H1 (cell line): ENCODE measurements around the gene PTGIS. TPM values are rescaled to one million over a fixed set of nuclear protein-coding genes. Genes with fewer than 3 reads are reported as not detected.

Experiments used
- CBX5 ChIP-seq: fragments of 300-800, 300-1000 bp; sonication (generic); IDR thresholded peaks from 2 replicates; pipeline ENCODE4 v1.7.1; 2016; ENCODE audit warnings: antibody characterized with exemption, low read length, low read depth
- EGR1 ChIP-seq: IDR thresholded peaks from 2 replicates; pipeline ENCODE4 v1.6.1; 2011; ENCODE audit warnings: low read depth, low read length, borderline replicate concordance
- SP4 ChIP-seq: IDR thresholded peaks from 2 replicates; pipeline ENCODE4 v1.6.1; 2012; ENCODE audit warnings: low read length, inconsistent platforms
- ZNF274 ChIP-seq: IDR thresholded peaks from 2 replicates; pipeline ENCODE4 v1.7.0; 2012; ENCODE audit warnings: low read length, borderline replicate concordance; ENCODE audit errors: extremely low read depth
- polyA plus RNA-seq, 7 experiments: library from polyadenylated mRNA; depleted of rRNA in 3 of 7; stranded (reverse) in 5 of 7; unstranded in 2 of 7; fragments of >200 nt in 5 of 7; fragments of 200-250 nt in 2 of 7; gene quantifications; 1 replicate in 5 of 7; 2 replicates in 1 of 7; 4 replicates in 1 of 7; pipeline versions ENCODE4 v1.2.1 to v1.2.3, GENCODE V29; 2011 to 2013; ENCODE audit warnings: missing spikeins in 2 of 7, mixed read lengths in 2 of 7
- total RNA-seq: library from RNA; stranded (reverse); fragmentation: NEBNext Ultra II Directional; extraction: Animal tissue kit (Norgen Biotek cat#: 25700); gene quantifications from 2 replicates; pipeline ENCODE4 v1.2.1, GENCODE V29; 2021

The PTGIS gene
- total and polyA plus RNA-seq, 2 of the 8 experiments (the other 6 are each of a cell fraction or from before 2014, with no cell fraction given) = 29.9 to 35.5 TPM

DNA sequence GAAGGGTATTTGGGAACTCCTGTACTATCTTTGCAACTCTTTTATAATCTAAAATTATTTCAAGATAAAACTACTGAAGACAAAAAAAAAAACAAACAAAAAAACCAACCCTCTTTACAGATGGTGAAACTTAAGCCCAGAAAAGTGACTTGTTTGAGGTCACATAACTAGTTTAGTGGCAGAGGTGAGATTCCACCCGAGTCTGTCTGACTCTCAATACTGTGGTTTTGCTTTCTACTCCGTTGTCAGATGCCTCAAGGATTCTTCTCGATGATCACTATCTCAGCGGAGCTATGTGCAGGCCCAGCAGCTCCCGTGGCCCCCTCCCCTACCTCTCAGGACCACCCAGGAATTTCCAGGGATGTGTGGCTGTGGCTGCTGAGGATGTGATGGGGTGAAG is 49.4 kb downstream of the PTGIS start (continued):
- no peak for TF ChIP-seq ZNF274
- no peak for TF ChIP-seq EGR1
- no peak for TF ChIP-seq CBX5
- TF ChIP-seq SP4 = no peak
